Hippocampal formation (tissue), 2 donors: Measurements from ENCODE around the gene LRRN2.

ENCODE experiments used
- DNase-seq, 2 donors: peaks; one replicate each; lab custom pipeline; 2025; lab: John Stamatoyannopoulos, UW

The LRRN2 gene

GRCh38 chr1:204662530-204662929 is 23.0 kb downstream of the LRRN2 start:
- DNase-seq, result no peak

GRCh38 chr1:204660509-204660908 is 25.0 kb downstream of the LRRN2 start:
- no peak for DNase-seq

- DNase-seq, result no peak
These were observed 26.5 kb downstream of the LRRN2 start for GRCh38 chr1:204659056-204659455.

- no peak for DNase-seq
These were observed 27.2 kb downstream of the LRRN2 start for GRCh38 chr1:204658295-204658694.

- no peak for DNase-seq
These were observed 31.8 kb downstream of the LRRN2 start for GRCh38 chr1:204653590-204654340.

- no peak for DNase-seq
These were observed 33.0 kb downstream of the LRRN2 start for GRCh38 chr1:204652497-204652896.

GRCh38 chr1:204651843-204652421 is 33.6 kb downstream of the LRRN2 start:
- DNase-seq, result no peak

- no peak for DNase-seq
These were observed 34.5 kb downstream of the LRRN2 start for GRCh38 chr1:204650911-204651570.

GRCh38 chr1:204649721-204650521 is 35.6 kb downstream of the LRRN2 start:
- DNase-seq, result no peak

GRCh38 chr1:204648576-204648975 is 37.0 kb downstream of the LRRN2 start:
- no peak for DNase-seq

GRCh38 chr1:204647805-204648153 is 37.8 kb downstream of the LRRN2 start:
- DNase-seq, result no peak

GRCh38 chr1:204647114-204647804 is 38.3 kb downstream of the LRRN2 start:
- DNase-seq, result no peak

- DNase-seq, result no peak
These were observed 39.9 kb downstream of the LRRN2 start for GRCh38 chr1:204645666-204646065.

- DNase-seq, result no peak
These were observed 40.3 kb downstream of the LRRN2 start for GRCh38 chr1:204645251-204645650.

GRCh38 chr1:204643503-204643902 is 42.0 kb downstream of the LRRN2 start:
- DNase-seq, result no peak

- DNase-seq, result no peak
These were observed 43.6 kb downstream of the LRRN2 start for GRCh38 chr1:204641936-204642335.

GRCh38 chr1:204641455-204641854 is 44.1 kb downstream of the LRRN2 start:
- no peak for DNase-seq

GRCh38 chr1:204640578-204640977 is 45.0 kb downstream of the LRRN2 start:
- no peak for DNase-seq

- DNase-seq, result no peak
These were observed 51.2 kb downstream of the LRRN2 start for GRCh38 chr1:204634260-204634910.

GRCh38 chr1:204633665-204634064 is 51.9 kb downstream of the LRRN2 start:
- DNase-seq, result no peak

GRCh38 chr1:204630132-204630905 is 55.2 kb downstream of the LRRN2 start:
- no peak for DNase-seq
